ENCODE measurements around the gene RSPRY1. TPM values are rescaled to one million over a fixed set of nuclear protein-coding genes. Genes with fewer than 3 reads are reported as not detected.
"Not testable (repeated sequence)": the region's sequence is repeated elsewhere in the genome, so short reads cannot be mapped to it uniquely, and the experiment has no call there.

The RSPRY1 gene
- total and polyA plus RNA-seq, 9 donors: 15.9 to 42.1 (median 28.3) TPM

DNA sequence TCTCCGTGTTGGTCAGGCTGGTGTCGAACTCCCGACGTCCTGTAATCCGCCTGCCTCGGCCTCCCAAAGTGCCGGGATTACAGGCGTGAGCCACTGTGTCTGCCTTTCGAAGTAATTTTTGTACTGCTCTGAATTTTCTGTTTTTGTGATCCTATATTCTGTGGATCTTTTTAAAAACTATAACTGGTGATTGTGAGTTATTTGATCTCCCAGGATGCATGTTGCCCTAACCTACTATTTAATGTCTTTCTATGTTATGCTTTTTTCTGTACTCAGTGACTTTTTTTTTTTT, 2.5 kb downstream of the RSPRY1 start:
- intact Hi-C loops (cut with DNase I): no loop called here

DNA sequence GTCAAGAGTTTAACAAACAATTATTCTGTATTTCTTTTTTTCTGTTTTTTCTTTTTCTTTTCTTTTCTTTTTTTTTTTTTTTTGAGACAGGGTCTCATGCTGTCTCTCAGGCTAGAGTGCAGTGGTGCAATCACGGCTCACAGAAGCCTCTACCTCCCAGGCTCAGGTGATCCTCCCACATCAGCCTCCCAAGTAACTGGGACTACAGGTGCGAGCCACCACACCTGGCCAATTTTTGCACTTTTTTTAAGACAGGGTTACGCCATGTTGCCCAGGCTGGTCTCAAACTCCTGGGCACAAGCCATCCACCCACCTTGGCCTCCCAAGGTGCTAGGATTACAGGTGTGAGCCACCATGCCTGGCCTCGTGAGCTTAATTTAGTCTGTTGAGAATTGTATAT, 3.4 kb downstream of the RSPRY1 start:
- WGBS, 3 donors: 94 to 96% (median 95%) methylated on average over 4 of the region's 4 CpGs
- H3K27ac ChIP-seq; DNase-seq; H3K4me3 ChIP-seq; intact Hi-C loops (cut with DNase I); H3K36me3 ChIP-seq; H3K27me3 ChIP-seq; H3K9me3 ChIP-seq: not testable (repeated sequence)
- H3K4me1 ChIP-seq (ENCODE audit: insufficient read depth): peaks cover 13% of the 10 kb centered on the region

More for the DNA sequence above, 2.5 kb downstream of the RSPRY1 start:
- Histone ChIP-seq H3K36me3 (no peaks in the 10 kb centered on the region), H3K4me1 (ENCODE audit: insufficient read depth) (peaks cover 15% of the 10 kb centered on the region), H3K27me3 (no peaks in the 10 kb centered on the region), H3K27ac (no peak overlapping the region), H3K9me3 (no peaks in the 10 kb centered on the region), H3K4me3 (no peak overlapping the region)
- TF ChIP-seq EP300 (IDR thresholded peaks at IDR 0.05) (no peak), POLR2A (IDR thresholded peaks at IDR 0.05) (no peak)
- 93 to 95% (median 93%) methylated on average over 9 of the region's 9 CpGs for WGBS, 3 donors
- DNase-seq: no peak

DNA sequence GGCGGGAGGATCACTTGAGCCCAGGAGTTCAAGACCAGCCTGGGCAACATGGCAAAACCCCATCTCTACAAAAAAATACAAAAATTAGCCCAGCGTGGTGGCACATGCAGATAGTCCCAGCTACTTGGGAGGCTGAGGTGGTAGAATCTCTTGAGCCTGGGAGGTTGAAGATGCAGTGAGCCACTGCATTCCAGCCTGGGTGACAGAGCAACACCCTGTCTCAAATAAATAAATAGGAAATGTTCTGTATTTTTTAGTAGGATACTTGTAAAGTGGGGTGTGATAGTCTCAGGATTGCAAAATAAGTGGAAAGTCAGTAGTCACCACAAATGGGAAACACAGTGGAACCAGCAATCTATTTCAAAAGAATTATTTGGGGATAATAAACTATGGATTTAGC, 4.0 kb downstream of the RSPRY1 start:
- no peak for DNase-seq
- 93 to 97% (median 93%) methylated on average over 2 of the region's 2 CpGs for WGBS, 3 donors
- H3K27me3 ChIP-seq: no peaks in the 10 kb centered on the region
- no peak overlapping the region for H3K27ac ChIP-seq
- no peaks in the 10 kb centered on the region for H3K9me3 ChIP-seq
- intact Hi-C loops (cut with DNase I): loop anchor here in 1 of 4 donors (5.0 kb wide), 1 partner anchor 52 kb away; no protein-coding TSS in a partner anchor
- TF ChIP-seq EP300 (IDR thresholded peaks at IDR 0.05): no peak
- TF ChIP-seq POLR2A (IDR thresholded peaks at IDR 0.05): no peak
- TF ChIP-seq, protein P1, sequence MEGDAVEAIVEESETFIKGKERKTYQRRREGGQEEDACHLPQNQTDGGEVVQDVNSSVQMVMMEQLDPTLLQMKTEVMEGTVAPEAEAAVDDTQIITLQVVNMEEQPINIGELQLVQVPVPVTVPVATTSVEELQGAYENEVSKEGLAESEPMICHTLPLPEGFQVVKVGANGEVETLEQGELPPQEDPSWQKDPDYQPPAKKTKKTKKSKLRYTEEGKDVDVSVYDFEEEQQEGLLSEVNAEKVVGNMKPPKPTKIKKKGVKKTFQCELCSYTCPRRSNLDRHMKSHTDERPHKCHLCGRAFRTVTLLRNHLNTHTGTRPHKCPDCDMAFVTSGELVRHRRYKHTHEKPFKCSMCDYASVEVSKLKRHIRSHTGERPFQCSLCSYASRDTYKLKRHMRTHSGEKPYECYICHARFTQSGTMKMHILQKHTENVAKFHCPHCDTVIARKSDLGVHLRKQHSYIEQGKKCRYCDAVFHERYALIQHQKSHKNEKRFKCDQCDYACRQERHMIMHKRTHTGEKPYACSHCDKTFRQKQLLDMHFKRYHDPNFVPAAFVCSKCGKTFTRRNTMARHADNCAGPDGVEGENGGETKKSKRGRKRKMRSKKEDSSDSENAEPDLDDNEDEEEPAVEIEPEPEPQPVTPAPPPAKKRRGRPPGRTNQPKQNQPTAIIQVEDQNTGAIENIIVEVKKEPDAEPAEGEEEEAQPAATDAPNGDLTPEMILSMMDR (IDR thresholded peaks at IDR 0.05): no peak
- H3K4me1 ChIP-seq (ENCODE audit: insufficient read depth): peaks cover 7% of the 10 kb centered on the region
- no peak overlapping the region for H3K4me3 ChIP-seq
- H3K36me3 ChIP-seq: no peaks in the 10 kb centered on the region

DNA sequence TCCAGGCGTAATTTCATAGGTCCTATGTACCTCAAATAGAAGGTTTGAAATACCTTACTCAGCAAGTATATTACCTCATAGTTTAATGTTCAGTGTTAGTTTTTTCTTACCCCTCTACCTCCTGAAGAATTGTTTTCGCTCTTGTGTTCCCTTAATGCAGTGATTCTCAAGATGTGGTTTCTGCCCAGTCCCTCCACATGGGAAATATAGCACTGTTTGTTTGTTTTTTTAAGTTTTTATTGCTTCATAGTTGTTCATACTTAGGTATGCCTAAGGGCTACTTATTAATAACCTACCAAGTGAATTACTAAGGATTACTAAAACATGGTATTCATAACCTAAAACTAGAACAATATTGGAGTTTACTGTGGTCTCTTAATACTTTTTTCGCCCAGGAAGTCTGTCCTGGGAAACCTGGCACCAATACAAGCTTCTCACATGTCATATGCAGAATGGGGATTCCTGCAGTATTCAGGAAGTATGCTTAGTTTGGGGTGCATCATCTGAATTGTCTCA, 5.0 kb downstream of the RSPRY1 start:
- peaks cover 9% of the 10 kb centered on the region for H3K4me1 ChIP-seq (ENCODE audit: insufficient read depth)
- no peaks in the 10 kb centered on the region for H3K27me3 ChIP-seq
- intact Hi-C loops (cut with DNase I): loop anchor here in 1 of 4 donors (5.0 kb wide), 1 partner anchor 51 kb away; no protein-coding TSS in a partner anchor
- no peak for DNase-seq
- 48 to 58% (median 49%) methylated on average over 3 of the region's 3 CpGs for WGBS, 3 donors
- H3K27ac ChIP-seq: no peak overlapping the region
- H3K4me3 ChIP-seq: no peak overlapping the region
- no peaks in the 10 kb centered on the region for H3K9me3 ChIP-seq
- no peaks in the 10 kb centered on the region for H3K36me3 ChIP-seq
- TF ChIP-seq POLR2A (IDR thresholded peaks at IDR 0.05) (no peak), EP300 (IDR thresholded peaks at IDR 0.05) (no peak)
- TF ChIP-seq, protein P1 (IDR thresholded peaks at IDR 0.05): no peak

DNA sequence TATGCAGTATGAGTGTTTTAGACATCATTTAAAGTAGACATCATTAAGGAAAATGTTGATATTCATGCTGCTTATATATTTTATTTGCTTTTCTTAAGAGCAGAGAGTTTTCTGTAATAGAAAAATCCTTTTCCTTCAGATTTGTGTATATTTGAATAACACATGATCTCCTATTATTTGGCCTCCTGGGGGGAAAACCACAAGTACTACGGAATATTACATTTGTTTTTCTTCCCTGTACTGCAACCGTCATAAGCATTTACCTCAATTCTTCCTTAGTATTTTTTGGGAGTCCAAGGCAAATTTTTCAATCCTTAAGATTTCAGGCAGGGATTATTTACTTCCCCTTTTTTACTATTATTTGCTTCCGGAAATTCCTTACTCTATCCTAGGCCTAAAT, 6.0 kb downstream of the RSPRY1 start:
- Histone ChIP-seq H3K4me1 (ENCODE audit: insufficient read depth) (peaks cover 9% of the 10 kb centered on the region), H3K36me3 (no peaks in the 10 kb centered on the region), H3K4me3 (no peak overlapping the region), H3K9me3 (no peaks in the 10 kb centered on the region), H3K27ac (no peak overlapping the region), H3K27me3 (no peaks in the 10 kb centered on the region)
- intact Hi-C loops (cut with DNase I): loop anchor here in 1 of 4 donors (5.0 kb wide), 1 partner anchor 50 kb away; no protein-coding TSS in a partner anchor
- TF ChIP-seq, protein P1 (IDR thresholded peaks at IDR 0.05): no peak
- TF ChIP-seq EP300 (IDR thresholded peaks at IDR 0.05) (no peak), POLR2A (IDR thresholded peaks at IDR 0.05) (no peak)
- DNase-seq: no peak
- 80 to 84% (median 81%) methylated on average over 3 of the region's 3 CpGs for WGBS, 3 donors

Measured in ovary (tissue), 9 donors.